C4-2B (cell line): ENCODE data around the gene INS.

Experiments
- H3K27ac ChIP-seq: fragments of 450-650 bp; 2 replicates; pipeline ENCODE4 v1.5.1; 2017
- ZFX ChIP-seq: fragments of 450-650 bp; IDR thresholded peaks from 2 replicates; pipeline ENCODE4 v1.6.1; 2017
- TF ChIP-seq, protein P1 (sequence below): fragments of 450-650 bp; conservative IDR thresholded peaks from 2 replicates; pipeline ENCODE4 v1.5.1; 2017; ENCODE audit warnings: mild to moderate bottlenecking

INS gene

DNA sequence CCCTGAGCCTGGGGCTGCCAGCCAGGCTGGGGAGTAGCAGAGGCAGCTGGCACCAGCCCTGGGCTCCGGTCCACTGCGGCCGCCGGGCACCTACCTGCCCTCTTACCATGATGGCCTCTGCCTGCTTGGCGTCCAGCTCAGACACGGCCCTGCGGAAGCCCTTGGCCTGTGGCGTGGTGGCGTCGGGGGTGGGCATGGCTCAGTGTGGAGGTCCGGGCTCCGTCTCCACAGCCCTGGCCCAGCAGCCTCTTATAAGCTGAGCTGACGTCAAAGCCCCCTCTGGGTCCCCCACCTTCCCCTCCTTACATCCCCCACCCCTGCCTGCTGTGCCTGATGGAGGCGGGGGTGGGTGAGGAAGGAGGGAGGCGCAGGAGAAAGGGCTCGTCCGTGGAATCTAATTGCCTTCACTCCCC is 10.6 kb upstream of the INS start, which contains the start of gene TH:
Gene TH, minus strand, starts transcription at position 225 of the 413 bp plus-strand sequence. Its CDS starts 29 bp downstream, at position 196.
- H3K27ac ChIP-seq: no peak within 1 kb of the TSS
- no peak for TF ChIP-seq ZFX
- TF ChIP-seq, protein P1, sequence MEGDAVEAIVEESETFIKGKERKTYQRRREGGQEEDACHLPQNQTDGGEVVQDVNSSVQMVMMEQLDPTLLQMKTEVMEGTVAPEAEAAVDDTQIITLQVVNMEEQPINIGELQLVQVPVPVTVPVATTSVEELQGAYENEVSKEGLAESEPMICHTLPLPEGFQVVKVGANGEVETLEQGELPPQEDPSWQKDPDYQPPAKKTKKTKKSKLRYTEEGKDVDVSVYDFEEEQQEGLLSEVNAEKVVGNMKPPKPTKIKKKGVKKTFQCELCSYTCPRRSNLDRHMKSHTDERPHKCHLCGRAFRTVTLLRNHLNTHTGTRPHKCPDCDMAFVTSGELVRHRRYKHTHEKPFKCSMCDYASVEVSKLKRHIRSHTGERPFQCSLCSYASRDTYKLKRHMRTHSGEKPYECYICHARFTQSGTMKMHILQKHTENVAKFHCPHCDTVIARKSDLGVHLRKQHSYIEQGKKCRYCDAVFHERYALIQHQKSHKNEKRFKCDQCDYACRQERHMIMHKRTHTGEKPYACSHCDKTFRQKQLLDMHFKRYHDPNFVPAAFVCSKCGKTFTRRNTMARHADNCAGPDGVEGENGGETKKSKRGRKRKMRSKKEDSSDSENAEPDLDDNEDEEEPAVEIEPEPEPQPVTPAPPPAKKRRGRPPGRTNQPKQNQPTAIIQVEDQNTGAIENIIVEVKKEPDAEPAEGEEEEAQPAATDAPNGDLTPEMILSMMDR: no peak

DNA sequence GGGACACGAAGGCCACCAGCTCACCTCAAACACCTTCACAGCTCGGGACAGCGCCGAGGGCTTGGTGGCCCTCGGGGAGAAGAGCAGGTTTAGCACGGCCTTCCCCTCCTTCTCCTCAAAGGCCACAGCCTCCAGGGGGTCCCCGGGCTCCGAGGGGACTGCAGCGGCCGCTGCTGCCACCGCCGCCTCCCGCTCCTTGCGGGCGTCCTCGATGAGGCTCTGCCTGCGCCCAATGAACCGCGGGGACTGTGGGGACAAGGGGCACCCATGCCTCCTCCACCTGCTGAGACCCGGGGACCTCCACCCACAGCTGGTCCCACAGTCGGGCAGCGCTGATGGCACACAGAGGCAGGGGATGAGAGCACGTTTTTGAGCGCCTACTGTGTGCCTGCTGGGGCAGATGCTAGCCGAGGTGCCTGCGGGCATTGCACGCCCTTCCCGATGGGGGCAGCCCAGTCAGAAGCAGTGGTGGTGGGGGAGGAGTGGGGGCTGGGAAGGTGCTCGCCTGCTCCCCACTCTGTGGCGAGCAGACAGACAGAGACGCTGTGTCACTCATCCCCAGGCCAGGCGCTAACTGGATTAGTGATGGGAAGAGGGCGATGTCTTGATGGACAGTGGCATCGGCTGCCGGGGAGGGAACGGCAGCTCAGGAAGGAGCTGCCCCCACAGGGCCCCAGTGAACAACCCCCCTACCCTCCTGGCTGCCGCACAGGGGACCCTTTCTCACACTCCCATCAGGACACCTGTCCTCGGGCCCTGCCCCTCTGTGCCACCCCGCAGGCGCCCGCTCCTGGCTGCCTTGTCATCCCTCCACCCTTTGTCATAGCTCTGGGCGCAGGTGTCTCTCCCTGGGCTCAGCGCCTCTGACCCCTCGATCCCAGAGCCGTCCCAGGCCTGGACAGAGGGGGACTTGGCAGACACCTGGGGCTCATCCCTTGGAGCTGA is 8.9 kb upstream of the INS start:
- H3K27ac ChIP-seq: no peak overlapping the region
- TF ChIP-seq, protein P1: no peak
- TF ChIP-seq ZFX: no peak

DNA sequence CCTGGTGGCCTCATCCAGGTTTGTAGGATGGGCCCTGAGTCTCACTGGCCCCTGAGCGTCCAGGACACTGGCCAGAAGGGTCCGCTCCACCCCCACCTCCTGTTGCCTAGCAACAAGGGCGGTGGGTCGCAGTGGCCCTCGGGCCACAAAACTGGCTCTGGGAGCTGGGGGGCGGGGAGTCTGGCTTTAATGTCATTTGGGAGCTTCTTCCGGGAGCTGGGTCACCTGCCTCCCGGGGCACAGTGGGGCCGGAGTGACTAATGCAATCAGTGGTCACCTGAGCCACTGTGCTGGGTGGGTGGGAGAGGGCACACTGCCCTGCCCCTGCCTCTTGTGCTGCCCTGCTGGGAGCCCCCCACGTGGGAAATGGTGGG is 8.0 kb upstream of the INS start:
- H3K27ac ChIP-seq: no peak overlapping the region
- TF ChIP-seq ZFX: no peak
- TF ChIP-seq, protein P1: no peak

DNA sequence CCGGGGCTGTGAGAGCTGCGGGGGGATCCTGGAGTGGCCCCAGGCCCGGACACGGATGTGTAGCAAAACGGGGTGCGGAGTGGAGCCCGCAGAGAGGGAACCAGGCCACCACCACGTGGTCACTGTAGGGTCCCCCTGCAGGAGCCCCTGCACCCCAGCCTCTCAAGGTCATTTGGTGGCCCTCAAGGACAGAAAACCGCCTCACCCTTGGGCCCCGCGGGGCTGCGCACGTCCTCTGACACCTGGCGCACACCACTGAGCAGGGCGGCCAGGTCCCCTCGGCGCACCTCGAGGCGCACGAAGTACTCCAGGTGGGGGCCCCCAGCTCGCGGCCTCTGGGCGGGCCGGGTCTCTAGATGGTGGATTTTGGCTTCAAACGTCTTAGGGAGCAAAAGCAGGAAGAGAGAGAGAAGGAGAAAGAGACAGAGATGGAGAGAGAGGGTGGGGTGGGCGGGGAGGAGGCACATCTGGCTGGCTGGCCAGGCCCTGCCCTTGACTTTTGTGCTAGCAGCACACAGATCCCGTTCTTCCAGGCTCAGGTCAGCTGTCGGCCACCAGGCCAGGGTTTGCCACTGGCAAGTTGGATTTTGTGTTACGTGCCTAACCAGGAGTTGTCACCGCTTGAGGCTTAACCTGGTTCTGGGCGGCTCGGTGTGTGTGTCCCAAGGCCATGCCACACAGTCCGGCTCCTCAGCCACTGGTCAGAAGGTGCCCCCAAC is 7.4 kb upstream of the INS start:
- no peak overlapping the region for H3K27ac ChIP-seq
- no peak for TF ChIP-seq ZFX
- TF ChIP-seq, protein P1: no peak

DNA sequence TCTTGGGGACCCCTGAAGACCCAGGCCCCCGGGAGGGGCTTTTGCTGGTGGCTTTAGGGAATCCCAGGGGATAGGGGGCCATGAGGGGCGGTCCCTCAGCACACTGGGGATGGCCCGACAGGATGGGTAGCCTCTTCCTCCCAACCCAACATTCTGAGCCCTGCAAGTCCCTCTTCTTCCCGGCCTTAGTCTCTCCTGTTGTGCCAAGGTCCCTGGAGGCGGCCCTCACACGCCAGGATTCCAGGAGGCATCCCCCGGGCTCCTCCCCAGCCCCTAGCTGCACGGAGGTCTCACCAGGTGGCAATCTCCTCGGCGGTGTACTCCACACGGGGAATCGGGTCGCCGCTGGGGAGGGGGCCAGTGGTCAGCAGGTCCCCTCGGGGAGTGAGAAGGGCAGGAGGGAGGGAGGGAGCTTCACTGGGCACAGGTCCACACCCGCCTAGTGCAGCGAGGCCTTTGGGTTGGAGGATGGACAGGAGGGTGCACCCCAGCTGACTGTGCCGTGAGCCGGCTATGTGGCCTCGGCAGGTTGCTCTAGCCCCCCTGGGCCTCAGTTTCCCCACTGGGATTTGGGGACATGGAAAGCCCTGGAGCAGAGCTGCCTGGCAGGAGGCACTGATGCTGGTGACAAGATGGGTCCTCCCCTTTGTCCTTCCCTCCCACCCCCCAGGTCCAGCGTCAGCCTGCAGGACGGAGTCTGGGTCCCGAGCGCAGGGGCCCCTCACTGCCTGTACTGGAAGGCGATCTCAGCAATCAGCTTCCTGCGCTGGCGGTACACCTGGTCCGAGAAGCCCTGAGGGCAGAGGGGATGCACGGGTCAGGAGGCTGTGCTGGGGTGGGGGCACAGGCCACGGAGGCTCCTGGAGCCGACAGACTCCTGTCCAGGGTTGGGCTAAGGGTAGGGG is 6.4 kb upstream of the INS start:
- no peak overlapping the region for H3K27ac ChIP-seq
- no peak for TF ChIP-seq ZFX
- TF ChIP-seq, protein P1: no peak

DNA sequence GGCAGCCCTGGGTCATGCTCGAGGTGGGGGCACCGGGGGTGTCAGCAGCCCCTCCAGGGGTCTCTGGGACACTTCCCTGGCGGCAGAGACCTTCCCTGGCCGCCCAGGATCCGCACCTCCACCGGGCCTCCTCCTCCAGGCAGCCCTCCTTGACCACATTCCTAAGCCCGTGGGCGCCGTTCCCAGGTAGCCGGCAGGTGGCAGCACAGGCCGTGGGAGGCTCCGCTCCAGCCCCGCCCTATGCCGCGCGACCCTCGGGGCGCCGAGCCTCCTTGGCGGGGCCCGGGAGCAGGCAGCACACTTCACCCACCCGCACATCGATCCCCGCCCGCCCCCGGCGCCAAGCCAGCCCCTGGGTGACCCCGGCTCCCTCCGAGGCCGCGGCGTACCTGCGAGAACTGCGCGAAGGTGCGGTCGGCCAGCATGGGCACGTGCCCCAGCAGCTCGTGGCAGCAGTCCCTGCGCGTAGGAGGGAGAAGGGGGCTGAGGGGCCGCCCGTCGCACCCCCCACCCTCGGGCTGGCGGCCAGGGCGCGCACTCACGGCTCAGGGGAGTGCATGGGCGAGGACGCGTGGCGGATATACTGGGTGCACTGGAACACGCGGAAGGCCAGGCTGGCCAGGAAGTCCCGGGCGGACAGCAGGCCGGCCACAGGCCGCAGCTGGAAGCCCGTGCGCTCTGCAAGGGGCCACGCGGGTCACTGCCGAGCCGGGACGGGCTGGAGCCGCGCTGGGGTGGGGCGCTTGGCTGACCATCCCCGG is 5.3 kb upstream of the INS start:
- H3K27ac ChIP-seq: no peak overlapping the region
- TF ChIP-seq, protein P1: peak; percentile 94
- TF ChIP-seq ZFX: no peak
